Activated gamma-delta T cell treated with Interleukin-2 at 50 U/mL for 16 hours (primary cell): ENCODE measurements around the gene PDZD2.
"Not testable (repeated sequence)": the region's sequence is repeated elsewhere in the genome, so short reads cannot be mapped to it uniquely, and the experiment has no call there.

Experiments
- DNase-seq: peaks from one replicate; pipeline ENCODE4 v3.0.0-alpha.2; 2020

Gene PDZD2

GRCh38 chr5:31639481-31640411, 815 bp downstream of the PDZD2 start:
- no peak for DNase-seq

- no peak for DNase-seq
These were observed 1.6 kb downstream of the PDZD2 start for GRCh38 chr5:31640573-31640972.

DNA sequence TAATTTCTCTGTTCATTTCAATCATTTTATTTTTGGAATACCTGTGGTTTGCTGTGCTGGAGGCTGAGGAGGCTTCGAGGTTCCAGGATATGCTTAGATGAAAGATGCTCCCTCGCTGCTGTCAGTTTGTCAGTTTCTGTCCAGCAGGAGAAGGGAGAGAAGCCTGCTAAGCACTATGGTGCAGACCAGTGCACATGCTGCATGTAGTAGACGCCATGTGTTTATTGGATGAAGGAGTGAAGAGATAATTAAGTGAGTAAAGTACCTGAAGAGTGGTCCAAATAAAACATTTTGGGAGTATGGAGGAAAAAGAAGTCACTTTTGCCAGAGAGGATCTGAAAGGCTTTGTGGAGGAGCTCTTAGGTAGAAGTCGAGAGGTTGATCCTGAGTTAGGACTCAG, 2.1 kb downstream of the PDZD2 start:
- DNase-seq: no peak

DNA sequence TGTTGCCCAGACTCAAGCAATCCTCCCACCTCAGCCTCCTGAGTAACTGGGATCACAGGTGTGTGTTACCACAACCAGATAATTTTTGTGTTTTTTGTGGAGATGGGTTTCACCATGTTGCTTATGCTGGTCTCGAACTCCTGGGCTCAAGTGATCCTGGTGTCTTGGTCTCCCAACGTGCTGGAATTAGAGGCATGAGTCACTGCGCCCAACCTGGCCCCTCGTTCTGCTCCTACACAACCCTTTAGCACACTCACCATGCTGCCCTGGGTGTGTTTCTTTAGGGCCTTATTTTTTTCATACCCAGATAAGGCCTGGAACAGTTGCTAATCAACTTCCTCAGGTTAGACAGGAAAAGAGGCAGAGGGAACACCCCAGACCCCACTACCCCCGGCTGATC, 2.6 kb downstream of the PDZD2 start:
- DNase-seq: no peak

DNA sequence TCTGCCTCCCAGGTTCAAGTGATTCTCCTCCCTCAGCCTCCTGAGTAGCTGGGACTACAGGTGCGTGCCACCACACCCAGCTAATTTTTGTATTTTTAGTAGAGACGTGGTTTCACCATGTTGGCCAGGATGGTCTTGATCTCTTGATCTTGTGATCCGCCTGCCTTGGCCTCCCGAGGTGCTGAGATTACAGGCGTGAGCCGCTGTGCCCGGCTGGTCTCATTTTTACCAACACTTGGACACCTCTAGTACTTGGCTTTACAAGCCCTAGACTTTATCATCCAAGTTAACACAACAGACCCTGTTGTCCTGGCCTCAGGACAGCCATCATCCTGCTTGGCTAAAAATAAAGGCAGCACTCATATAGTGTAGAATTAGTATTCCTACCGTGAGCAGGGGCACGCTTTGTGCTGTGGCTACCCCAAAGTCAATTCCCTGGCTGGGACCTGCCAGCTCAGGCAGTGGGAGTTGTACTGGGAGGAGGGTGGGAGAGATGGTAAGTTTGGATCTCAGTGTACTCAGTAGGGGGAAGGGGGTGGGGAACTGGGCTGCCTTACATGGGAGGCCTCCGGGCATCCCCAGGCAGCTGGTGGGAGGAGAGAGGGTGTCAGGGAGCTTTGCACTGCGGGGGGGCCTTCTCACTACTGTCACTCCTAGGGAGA, 6.6 kb downstream of the PDZD2 start:
- DNase-seq: no peak

GRCh38 chr5:31648326-31648725, 9.4 kb downstream of the PDZD2 start:
- no peak for DNase-seq

GRCh38 chr5:31651241-31651640, 12.3 kb downstream of the PDZD2 start:
- DNase-seq: no peak

GRCh38 chr5:31655491-31655890, 16.6 kb downstream of the PDZD2 start:
- DNase-seq: no peak

GRCh38 chr5:31656806-31657205, 17.9 kb downstream of the PDZD2 start:
- DNase-seq: no peak

- no peak for DNase-seq
These were observed 18.5 kb downstream of the PDZD2 start for GRCh38 chr5:31657315-31657979.

GRCh38 chr5:31661257-31661656, 22.3 kb downstream of the PDZD2 start:
- no peak for DNase-seq

DNA sequence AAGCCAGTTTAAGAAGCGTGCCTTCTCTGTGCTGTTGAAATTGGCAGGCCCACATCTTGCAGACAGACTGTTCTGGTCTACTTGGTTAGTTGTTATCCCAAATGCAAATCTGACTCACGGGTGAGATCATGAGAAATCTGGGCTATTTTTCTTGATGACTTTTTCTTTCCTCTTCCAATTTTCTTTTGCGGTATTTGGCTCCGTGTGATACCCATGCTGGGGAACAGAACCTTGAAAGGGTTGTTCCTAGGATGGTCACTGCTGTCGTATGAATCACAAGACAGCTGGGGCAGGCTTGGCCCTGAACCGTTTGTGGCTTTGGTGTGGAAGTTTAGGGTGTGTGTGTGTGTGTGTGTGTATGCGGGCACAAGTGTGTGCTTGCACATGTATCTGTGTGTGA, 24.6 kb downstream of the PDZD2 start:
- DNase-seq: no peak

DNA sequence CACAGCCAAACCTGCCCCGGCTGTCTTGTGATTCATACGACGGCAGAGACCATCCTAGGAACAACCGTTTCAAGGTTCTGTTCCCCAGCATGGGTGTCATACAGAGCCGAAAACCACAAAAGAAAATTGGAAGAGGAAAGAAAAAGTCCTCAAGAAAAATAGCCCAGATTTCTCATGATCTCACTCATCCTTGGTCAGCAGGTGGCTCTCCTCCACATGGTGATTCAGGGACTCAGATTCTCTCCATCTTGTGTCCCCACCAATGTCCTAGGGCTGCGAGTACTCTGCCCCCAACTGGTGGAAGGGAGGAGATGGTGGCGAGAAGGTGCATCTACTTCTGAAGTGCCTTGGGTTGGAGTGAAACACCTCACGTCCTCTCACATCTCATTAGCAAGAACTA, 25.6 kb downstream of the PDZD2 start:
- no peak for DNase-seq

GRCh38 chr5:31671339-31671741, 32.4 kb downstream of the PDZD2 start:
- DNase-seq: no peak

DNA sequence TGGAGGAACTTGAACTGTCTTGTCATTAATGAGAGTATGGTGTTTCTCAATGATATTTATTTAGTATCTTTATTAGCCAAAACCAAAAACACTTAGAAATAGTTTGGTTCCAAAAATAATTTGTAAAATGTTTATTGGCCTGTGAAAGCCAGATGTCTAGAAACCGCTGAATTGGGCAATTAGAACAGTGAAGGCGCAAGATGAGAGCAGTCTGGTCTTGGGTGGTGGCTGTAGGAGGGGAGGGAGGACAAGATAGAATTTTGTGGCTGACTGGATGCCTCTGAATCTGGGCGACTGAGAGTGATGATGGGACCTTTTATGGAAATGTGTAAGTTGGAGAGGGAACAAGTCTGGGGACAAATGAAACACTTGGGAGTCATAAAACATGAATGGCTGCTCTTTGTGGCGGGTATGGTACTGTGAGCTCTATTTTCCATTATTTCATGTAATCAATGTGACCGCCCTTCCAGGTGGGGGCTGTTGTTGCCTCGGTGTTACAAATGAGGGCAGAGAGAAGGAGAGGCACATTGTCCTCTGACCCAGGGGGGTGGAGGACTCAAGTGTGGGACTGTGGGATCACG, 35.5 kb downstream of the PDZD2 start:
- no peak for DNase-seq

DNA sequence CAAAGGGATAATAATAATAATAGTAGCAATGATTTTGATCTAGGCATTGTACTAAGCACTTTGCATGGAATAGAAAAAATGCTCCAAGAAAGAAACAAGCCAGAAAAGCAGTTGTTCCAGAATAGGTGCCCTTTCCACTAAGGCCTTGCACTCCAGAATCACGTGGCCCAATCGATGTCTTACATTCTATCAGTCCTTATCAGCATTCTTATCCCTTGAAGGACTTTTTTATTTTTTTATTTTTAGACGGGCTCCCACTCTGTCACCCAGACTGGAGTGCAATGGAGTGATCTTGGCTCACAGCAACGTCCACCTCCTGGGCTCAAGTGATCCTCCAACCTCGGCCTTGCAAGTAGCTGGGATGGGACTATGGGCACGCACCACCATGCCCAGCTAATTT, 36.5 kb downstream of the PDZD2 start:
- no peak for DNase-seq

GRCh38 chr5:31678180-31678579, 39.2 kb downstream of the PDZD2 start:
- DNase-seq: no peak

- DNase-seq: no peak
These were observed 41.6 kb downstream of the PDZD2 start for GRCh38 chr5:31680528-31680927.

DNA sequence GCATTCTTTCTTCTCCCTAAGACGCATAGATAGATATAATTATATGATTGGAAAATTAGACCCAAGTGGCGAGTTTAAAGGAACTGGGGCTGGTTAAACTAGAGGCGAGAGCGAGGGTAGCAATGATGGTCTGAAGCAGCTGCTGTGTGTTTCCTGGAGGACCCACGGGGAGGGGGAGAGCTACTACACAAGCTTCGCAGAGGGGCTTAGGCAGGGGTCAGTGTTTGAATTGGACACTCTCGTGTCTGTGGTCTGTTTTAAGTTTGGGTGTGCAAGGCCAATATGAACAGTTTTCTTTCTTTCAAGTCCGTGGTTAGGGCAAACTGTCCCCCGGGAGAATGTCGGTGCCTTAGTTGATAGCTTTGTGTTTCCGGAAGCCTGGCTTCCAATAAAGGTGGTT, 43.1 kb downstream of the PDZD2 start:
- no peak for DNase-seq

GRCh38 chr5:31682851-31683250, 43.9 kb downstream of the PDZD2 start:
- DNase-seq: no peak

DNA sequence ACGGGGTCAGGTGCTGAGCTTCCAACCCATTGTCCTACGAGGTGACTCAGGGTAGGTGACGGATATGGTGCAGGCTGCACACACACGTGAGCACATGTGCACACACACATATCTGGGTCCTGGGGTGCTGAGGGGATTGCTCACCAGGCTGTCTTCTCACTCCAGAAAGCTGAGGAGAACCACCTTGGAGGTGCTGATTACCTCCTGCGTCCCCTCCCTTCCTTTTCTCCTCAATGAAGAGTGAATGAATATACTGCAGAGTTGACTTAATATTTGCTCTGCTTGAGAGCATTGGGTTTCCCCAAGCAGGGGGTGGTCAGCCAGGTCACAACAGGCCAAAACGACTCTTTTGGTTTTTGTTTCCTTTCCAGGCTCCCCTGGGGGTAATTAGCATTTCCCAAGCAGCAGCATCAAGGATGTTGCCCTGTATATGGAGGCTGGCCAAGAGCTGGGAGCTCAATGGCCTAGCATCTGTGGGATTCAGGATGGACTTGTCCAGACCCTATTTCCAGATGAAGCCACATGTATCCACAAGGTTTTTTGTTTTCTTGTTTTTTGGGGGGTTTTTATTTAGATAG, 49.7 kb downstream of the PDZD2 start:
- no peak for DNase-seq

GRCh38 chr5:31691408-31691807, 52.5 kb downstream of the PDZD2 start:
- DNase-seq: not testable (repeated sequence)
